Esophagus muscularis mucosa (tissue), 4 donors: ENCODE measurements around the gene CDK19. TPM values are rescaled to one million over a fixed set of nuclear protein-coding genes. Genes with fewer than 3 reads are reported as not detected.

Experiments
- DNase-seq: peaks from one replicate; pipeline ENCODE4 v3.0.0-alpha.2; 2017; ENCODE audit errors: extremely low spot score
- H3K27ac ChIP-seq, 4 donors: fragments of 200-600 bp; sonication (generic); replicated peaks in 1 of 4; 1 replicate in 3 of 4; 2 replicates in 1 of 4; pipeline ENCODE4 v1.5.1; 2016 to 2019; ENCODE audit warnings: mild to moderate bottlenecking in 1 of 4
- H3K27me3 ChIP-seq, 4 donors: fragments of 200-600 bp; sonication (generic); one replicate each; pipeline versions ENCODE4 v1.5.1 to v1.6.0; 2016 to 2019
- H3K36me3 ChIP-seq, 4 donors: fragments of 200-600 bp; sonication (generic); one replicate each; pipeline ENCODE4 v1.5.1; 2016 to 2019
- H3K4me1 ChIP-seq, 4 donors: fragments of 200-600 bp; sonication (generic); one replicate each; pipeline ENCODE4 v1.5.1; 2016 to 2019
- H3K4me3 ChIP-seq, 4 donors: fragments of 200-600 bp; sonication (generic); 1 replicate in 2 of 4; 2 replicates in 2 of 4; pipeline ENCODE4 v1.5.1; 2016 to 2019; ENCODE audit warnings: mild to moderate bottlenecking in 4 of 4, moderate library complexity in 1 of 4
- H3K9me3 ChIP-seq, 4 donors: fragments of 200-600 bp; sonication (generic); 1 replicate in 3 of 4; 2 replicates in 1 of 4; pipeline ENCODE4 v1.5.1; 2016 to 2019
- EP300 ChIP-seq: sonication (generic); formaldehyde crosslinking; IDR thresholded peaks from one replicate; pipeline ENCODE4 v1.6.1; 2017; ENCODE audit warnings: antibody characterized with exemption
- POLR2A ChIP-seq: fragments of 450-650 bp; IDR thresholded peaks from one replicate; pipeline ENCODE4 v1.6.1; 2017; ENCODE audit warnings: antibody characterized with exemption, moderate library complexity, mild to moderate bottlenecking, low read depth
- POLR2AphosphoS5 ChIP-seq, 2 donors: sonication (generic); formaldehyde crosslinking; IDR thresholded peaks; one replicate each; pipeline ENCODE4 v1.6.1; 2017; ENCODE audit warnings: antibody characterized with exemption in 2 of 2
- WGBS: methylation state at CpG from one replicate; pipeline ENCODE4 v1.1.5; 2018; 5-methylcytosine and 5-hydroxymethylcytosine counted together
- intact Hi-C: fragments of 100-400 bp; cut with DNase I; formaldehyde crosslinking; loops from one replicate; pipeline ENCODE4 v1.15.1; 2023
- total RNA-seq, 4 donors: library from RNA; depleted of rRNA; stranded (reverse); fragments of >200 nt; gene quantifications; one replicate each; pipeline versions ENCODE4 v1.1.0 to v1.2.1, GENCODE V29; 2016
- TF ChIP-seq, protein P1 (sequence below), 3 experiments: fragments of 200-600 bp in 2 of 3; fragments of 450-650 bp in 1 of 3; sonication (generic) in 2 of 3; IDR thresholded peaks; one replicate each; pipeline ENCODE4 v1.5.1; 2017 to 2019; ENCODE audit warnings: antibody characterized with exemption in 3 of 3, mild to moderate bottlenecking in 2 of 3, moderate library complexity in 1 of 3

Gene CDK19
- total RNA-seq, 4 donors from 2014 or later = 12.0 to 15.0 (median 13.6) TPM

DNA sequence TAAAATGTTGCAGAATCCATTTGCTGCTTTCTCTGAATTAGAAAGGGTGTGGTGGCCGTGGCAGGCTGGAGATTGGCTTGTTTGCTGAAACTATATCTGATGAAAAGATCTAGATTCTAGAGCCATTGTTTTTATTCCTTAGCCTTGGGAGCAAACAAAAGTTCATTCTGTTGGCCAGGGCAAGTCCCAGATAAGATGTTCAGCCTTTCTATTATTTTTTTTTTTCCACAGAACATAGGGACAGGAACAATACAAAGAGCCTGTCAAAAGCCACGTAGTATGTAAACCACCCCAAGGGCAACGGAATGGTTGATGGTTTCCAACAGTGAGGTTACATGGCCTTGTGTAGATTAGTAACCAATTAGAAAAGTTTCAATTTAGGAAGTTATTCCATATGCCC lies 218.9 kb downstream of the CDK19 start:
- no peak overlapping the region for H3K27ac ChIP-seq
- no peaks in the 10 kb centered on the region for H3K9me3 ChIP-seq
- H3K4me3 ChIP-seq = no peak overlapping the region
- intact Hi-C loops = no loop called here
- TF ChIP-seq POLR2AphosphoS5 (IDR thresholded peaks at IDR 0.05) (no peak), POLR2A (no peak)
- H3K4me1 ChIP-seq = peaks cover 0 to 10% (median 8%) of the 10 kb centered on the region in 4 donors
- WGBS = 88% methylated on average over 3 of the region's 3 CpGs
- DNase-seq = no peak
- no peaks in the 10 kb centered on the region for H3K27me3 ChIP-seq
- no peaks in the 10 kb centered on the region for H3K36me3 ChIP-seq

DNA sequence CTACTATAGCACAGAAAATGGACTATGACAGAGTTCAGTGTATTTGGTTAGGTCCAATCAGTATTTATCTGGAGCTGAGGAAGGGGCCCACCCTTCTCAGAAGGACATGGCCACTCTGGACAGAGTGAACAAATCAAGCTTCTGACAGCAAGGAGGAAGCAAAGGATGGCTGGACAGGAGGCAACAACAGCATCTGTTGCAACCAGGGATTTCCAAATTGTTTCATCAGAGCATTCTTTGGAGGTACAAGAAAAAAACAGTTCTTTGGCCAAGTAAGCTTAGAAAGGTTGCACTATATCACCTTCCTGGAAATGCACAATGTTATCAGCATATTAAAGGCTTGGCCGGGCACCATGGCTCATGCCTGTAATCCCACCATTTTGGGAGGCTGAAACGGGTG lies 220.2 kb downstream of the CDK19 start:
- Histone ChIP-seq H3K4me1 (peaks cover 0 to 10% (median 8%) of the 10 kb centered on the region in 4 donors), H3K4me3 (no peak overlapping the region), H3K27ac (no peak overlapping the region), H3K27me3 (no peaks in the 10 kb centered on the region), H3K36me3 (no peaks in the 10 kb centered on the region), H3K9me3 (no peaks in the 10 kb centered on the region)
- intact Hi-C loops = no loop called here
- 100% methylated on average over 2 of the region's 2 CpGs for WGBS
- DNase-seq = no peak
- TF ChIP-seq EP300 = no peak
- TF ChIP-seq POLR2A = no peak
- TF ChIP-seq, protein P1, sequence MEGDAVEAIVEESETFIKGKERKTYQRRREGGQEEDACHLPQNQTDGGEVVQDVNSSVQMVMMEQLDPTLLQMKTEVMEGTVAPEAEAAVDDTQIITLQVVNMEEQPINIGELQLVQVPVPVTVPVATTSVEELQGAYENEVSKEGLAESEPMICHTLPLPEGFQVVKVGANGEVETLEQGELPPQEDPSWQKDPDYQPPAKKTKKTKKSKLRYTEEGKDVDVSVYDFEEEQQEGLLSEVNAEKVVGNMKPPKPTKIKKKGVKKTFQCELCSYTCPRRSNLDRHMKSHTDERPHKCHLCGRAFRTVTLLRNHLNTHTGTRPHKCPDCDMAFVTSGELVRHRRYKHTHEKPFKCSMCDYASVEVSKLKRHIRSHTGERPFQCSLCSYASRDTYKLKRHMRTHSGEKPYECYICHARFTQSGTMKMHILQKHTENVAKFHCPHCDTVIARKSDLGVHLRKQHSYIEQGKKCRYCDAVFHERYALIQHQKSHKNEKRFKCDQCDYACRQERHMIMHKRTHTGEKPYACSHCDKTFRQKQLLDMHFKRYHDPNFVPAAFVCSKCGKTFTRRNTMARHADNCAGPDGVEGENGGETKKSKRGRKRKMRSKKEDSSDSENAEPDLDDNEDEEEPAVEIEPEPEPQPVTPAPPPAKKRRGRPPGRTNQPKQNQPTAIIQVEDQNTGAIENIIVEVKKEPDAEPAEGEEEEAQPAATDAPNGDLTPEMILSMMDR (IDR thresholded peaks at IDR 0.05) = no peak
- TF ChIP-seq POLR2AphosphoS5 (IDR thresholded peaks at IDR 0.05) = no peak

DNA sequence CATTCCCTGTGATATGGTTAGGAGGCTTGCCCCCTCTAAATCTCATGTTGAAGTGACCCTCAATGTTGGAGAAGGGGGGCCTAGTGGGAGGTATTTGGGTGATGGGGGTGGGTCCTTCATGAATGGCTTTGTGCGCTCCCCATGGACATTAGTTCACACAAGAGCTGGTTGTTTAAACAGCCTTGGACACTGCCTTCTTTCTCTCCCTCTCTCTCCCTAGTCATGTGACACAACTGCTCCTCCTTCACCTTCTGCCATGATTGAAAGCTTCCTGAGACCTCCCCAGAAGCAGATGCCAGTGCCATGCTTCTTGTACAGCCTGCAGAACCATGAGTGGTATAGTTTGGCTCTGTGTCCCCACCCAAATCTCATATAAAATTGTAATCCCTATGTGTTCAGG lies 221.6 kb downstream of the CDK19 start:
- H3K4me3 ChIP-seq = no peak overlapping the region
- H3K36me3 ChIP-seq = no peaks in the 10 kb centered on the region
- H3K9me3 ChIP-seq = no peaks in the 10 kb centered on the region
- no peak overlapping the region for H3K27ac ChIP-seq
- peaks cover 0 to 10% (median 8%) of the 10 kb centered on the region in 4 donors for H3K4me1 ChIP-seq
- 100% methylated on average over 1 of the region's 1 CpG for WGBS
- no peaks in the 10 kb centered on the region for H3K27me3 ChIP-seq
- TF ChIP-seq POLR2AphosphoS5 (IDR thresholded peaks at IDR 0.05) (no peak), POLR2A (no peak), EP300 (no peak)
- TF ChIP-seq, protein P1 (IDR thresholded peaks at IDR 0.05) = no peak
- DNase-seq = no peak
- intact Hi-C loops = no loop called here

DNA sequence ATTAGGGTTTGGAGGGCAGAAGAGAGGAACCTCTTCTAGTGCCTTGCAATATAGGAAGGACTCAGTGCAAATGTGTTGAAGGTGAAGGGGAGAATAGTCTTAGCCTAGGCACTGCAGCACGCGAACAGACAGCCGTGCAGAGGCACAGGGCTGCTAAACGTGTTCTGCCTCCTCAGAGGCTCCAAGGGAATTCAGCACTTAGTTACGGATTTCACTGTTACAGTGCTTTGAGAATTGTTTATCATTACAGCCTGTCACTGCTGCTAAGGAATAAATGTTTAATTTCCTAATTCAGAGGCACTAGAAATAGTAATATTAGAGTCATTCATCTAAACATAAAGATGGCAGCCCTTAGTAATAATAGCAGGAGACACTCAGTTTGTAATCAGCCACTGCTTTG lies 222.5 kb downstream of the CDK19 start:
- no peak overlapping the region for H3K4me3 ChIP-seq
- no peaks in the 10 kb centered on the region for H3K36me3 ChIP-seq
- no peaks in the 10 kb centered on the region for H3K9me3 ChIP-seq
- no peak for DNase-seq
- no peak for TF ChIP-seq EP300
- no peak for TF ChIP-seq POLR2AphosphoS5 (IDR thresholded peaks at IDR 0.05)
- no peak for TF ChIP-seq POLR2A
- TF ChIP-seq, protein P1 (IDR thresholded peaks at IDR 0.05) = no peak
- H3K27me3 ChIP-seq = no peaks in the 10 kb centered on the region
- intact Hi-C loops = no loop called here
- peaks cover 0 to 10% (median 8%) of the 10 kb centered on the region in 4 donors for H3K4me1 ChIP-seq
- H3K27ac ChIP-seq = no peak overlapping the region
- WGBS = 33% methylated on average over 5 of the region's 5 CpGs

DNA sequence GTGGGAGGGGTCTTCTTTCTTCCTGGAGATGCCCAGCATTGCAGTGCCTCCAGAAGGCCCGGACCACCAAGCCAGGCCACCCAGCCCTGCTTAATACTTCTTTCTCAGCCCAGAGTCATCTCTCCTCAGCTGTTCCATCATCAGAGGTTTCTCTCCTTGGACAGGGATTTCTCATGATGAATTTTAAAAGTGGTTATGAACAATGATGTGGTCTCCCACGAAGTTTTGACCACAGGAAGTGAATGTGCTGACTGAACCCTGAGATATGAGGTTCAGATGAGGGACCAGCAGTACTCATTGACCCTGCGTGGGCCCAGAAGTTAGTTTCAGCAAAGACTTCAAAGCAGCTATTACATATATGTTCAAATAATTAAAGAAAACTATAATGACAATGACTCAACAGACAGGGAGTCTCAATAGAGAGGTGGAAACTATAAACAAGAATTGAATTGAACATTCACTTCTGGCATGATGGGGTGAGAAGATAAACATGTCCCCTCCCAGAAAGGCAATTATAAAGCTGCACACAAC lies 224.4 kb downstream of the CDK19 start:
- TF ChIP-seq EP300 (no peak), POLR2A (no peak)
- Histone ChIP-seq H3K9me3 (no peaks in the 10 kb centered on the region), H3K27ac (no peak overlapping the region), H3K27me3 (no peaks in the 10 kb centered on the region), H3K4me1 (peaks cover 0 to 10% (median 8%) of the 10 kb centered on the region in 4 donors), H3K36me3 (no peaks in the 10 kb centered on the region), H3K4me3 (no peak overlapping the region)
- intact Hi-C loops = no loop called here
- WGBS = 86% methylated on average over 3 of the region's 3 CpGs
- no peak for DNase-seq
